Measurements from ENCODE around the gene ZMIZ1. TPM values are rescaled to one million over a fixed set of nuclear protein-coding genes. Genes with fewer than 3 reads are reported as not detected.

The ZMIZ1 gene
- polyA plus RNA-seq, 1 donor from 2014 or later: 26.8 TPM

DNA sequence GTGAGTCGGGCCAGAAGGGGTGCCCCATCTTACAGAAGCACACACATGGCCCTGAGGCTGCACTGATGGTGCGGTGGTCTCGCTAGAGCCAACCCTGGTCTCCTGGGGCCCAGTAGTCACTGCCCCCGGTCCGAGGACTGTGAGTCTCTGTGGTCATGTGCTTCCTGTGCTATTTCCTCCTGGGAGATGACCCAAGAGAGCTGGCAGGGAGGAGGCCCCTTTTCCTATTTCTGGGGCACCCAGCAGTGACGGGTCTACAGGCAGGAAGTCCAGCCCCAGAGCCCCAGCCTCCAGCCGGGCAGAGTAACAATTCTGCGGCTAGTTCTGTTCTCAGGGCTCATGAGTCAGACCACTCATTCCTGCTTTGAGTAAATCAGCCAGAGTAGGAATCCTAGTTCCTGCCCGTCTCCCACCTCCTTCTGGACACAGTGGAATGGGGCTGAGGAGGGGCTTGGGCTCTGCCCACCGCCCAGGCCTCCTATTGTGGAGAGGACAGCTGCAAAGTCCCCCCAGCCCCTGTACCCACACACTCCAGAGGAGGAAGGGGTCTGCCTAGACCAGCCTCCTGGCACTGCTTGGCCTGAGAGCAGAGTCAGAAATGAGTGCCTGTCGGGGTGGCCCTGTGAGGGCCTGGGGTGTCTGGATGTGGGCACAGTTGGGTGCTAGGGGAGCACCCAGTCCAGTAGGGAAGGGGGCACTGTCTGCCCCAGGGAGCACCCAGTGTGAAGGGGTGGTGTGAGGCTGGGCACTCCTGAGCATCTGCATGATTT, 198.0 kb downstream of the ZMIZ1 start:
- Histone ChIP-seq H3K9ac (ENCODE audit: low read length) (no peak overlapping the region), H3K4me2 (ENCODE audit: low read length) (no peak overlapping the region), H3K36me3 (ENCODE audit: insufficient read depth, low read length) (peaks cover 6% of the 10 kb centered on the region), H2AFZ (ENCODE audit: low read depth, low read length) (no peak overlapping the region), H3K79me2 (replicated peaks; ENCODE audit: insufficient read depth, low read length) (peaks cover 83% of the 10 kb centered on the region), H3F3A (ENCODE audit: insufficient read depth, low read length, poor library complexity, severe bottlenecking) (no peaks in the 10 kb centered on the region), H3K27ac (ENCODE audit: low read length) (no peak overlapping the region), H3K4me3 (ENCODE audit: low read length) (no peak overlapping the region), H3K9me3 (ENCODE audit: low read length) (no peaks in the 10 kb centered on the region), H3K27me3 (ENCODE audit: insufficient read depth, low read depth, low read length) (no peaks in the 10 kb centered on the region), H4K20me1 (ENCODE audit: insufficient read depth) (peaks cover 49% of the 10 kb centered on the region), H3K9me2 (ENCODE audit: insufficient read depth, low read length) (no peaks in the 10 kb centered on the region)
- TF ChIP-seq REST (IDR thresholded peaks at IDR 0.05; ENCODE audit: borderline replicate concordance): no peak
- no peak for TF ChIP-seq RAD21 (conservative IDR thresholded peaks at IDR 0.05)
- no peak for TF ChIP-seq MXI1 (conservative IDR thresholded peaks at IDR 0.05; ENCODE audit: poor library complexity, severe bottlenecking)
- TF ChIP-seq EP300 (conservative IDR thresholded peaks at IDR 0.05; ENCODE audit: poor library complexity, severe bottlenecking): no peak
- TF ChIP-seq, protein P1, sequence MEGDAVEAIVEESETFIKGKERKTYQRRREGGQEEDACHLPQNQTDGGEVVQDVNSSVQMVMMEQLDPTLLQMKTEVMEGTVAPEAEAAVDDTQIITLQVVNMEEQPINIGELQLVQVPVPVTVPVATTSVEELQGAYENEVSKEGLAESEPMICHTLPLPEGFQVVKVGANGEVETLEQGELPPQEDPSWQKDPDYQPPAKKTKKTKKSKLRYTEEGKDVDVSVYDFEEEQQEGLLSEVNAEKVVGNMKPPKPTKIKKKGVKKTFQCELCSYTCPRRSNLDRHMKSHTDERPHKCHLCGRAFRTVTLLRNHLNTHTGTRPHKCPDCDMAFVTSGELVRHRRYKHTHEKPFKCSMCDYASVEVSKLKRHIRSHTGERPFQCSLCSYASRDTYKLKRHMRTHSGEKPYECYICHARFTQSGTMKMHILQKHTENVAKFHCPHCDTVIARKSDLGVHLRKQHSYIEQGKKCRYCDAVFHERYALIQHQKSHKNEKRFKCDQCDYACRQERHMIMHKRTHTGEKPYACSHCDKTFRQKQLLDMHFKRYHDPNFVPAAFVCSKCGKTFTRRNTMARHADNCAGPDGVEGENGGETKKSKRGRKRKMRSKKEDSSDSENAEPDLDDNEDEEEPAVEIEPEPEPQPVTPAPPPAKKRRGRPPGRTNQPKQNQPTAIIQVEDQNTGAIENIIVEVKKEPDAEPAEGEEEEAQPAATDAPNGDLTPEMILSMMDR (IDR thresholded peaks at IDR 0.05; ENCODE audit: poor library complexity, severe bottlenecking): no peak
- TF ChIP-seq TAF1 (IDR thresholded peaks at IDR 0.05; ENCODE audit: low read depth): no peak
- TF ChIP-seq POLR2AphosphoS5 (IDR thresholded peaks at IDR 0.05): no peak
- TF ChIP-seq EZH2 (IDR thresholded peaks at IDR 0.05; ENCODE audit: borderline replicate concordance, insufficient read depth, low read length, poor library complexity, severe bottlenecking): no peak
- TF ChIP-seq SMC3 (conservative IDR thresholded peaks at IDR 0.05; ENCODE audit: poor library complexity): no peak

DNA sequence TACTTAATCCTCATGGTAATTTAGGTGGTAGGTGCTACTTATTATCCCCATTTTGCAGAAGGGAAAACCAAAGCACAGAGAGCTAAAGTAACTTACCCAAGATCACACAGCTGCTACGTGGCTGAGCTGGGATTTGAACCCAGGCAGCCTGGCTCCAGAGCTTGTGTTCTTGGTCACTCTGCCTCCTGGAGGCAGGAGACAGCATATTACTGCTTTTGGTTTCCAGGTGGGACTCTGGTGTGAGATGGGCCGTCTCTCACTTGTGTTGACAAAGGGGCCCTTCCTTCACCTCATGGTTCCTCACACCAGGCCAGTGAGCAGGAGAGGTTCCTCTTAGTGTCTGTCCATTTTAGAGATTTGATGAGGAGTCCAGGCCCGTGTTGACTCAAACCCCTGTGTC, 198.7 kb downstream of the ZMIZ1 start:
- Histone ChIP-seq H3K27ac (ENCODE audit: low read length) (no peak overlapping the region), H4K20me1 (ENCODE audit: insufficient read depth) (peaks cover 53% of the 10 kb centered on the region), H3F3A (ENCODE audit: insufficient read depth, low read length, poor library complexity, severe bottlenecking) (no peaks in the 10 kb centered on the region), H3K27me3 (ENCODE audit: insufficient read depth, low read depth, low read length) (no peaks in the 10 kb centered on the region), H3K4me2 (ENCODE audit: low read length) (no peak overlapping the region), H3K4me3 (ENCODE audit: low read length) (no peak overlapping the region), H3K79me2 (replicated peaks; ENCODE audit: insufficient read depth, low read length) (peaks cover 82% of the 10 kb centered on the region), H3K9me3 (ENCODE audit: low read length) (no peaks in the 10 kb centered on the region), H3K36me3 (ENCODE audit: insufficient read depth, low read length) (peaks cover 6% of the 10 kb centered on the region), H2AFZ (ENCODE audit: low read depth, low read length) (no peak overlapping the region), H3K9me2 (ENCODE audit: insufficient read depth, low read length) (no peaks in the 10 kb centered on the region), H3K9ac (ENCODE audit: low read length) (no peak overlapping the region)
- TF ChIP-seq, protein P1 (IDR thresholded peaks at IDR 0.05; ENCODE audit: poor library complexity, severe bottlenecking): no peak
- TF ChIP-seq RAD21 (conservative IDR thresholded peaks at IDR 0.05) (no peak), MXI1 (conservative IDR thresholded peaks at IDR 0.05; ENCODE audit: poor library complexity, severe bottlenecking) (no peak), SMC3 (conservative IDR thresholded peaks at IDR 0.05; ENCODE audit: poor library complexity) (no peak), EP300 (conservative IDR thresholded peaks at IDR 0.05; ENCODE audit: poor library complexity, severe bottlenecking) (no peak), POLR2AphosphoS5 (IDR thresholded peaks at IDR 0.05) (no peak), TAF1 (IDR thresholded peaks at IDR 0.05; ENCODE audit: low read depth) (no peak), REST (IDR thresholded peaks at IDR 0.05; ENCODE audit: borderline replicate concordance) (no peak), EZH2 (IDR thresholded peaks at IDR 0.05; ENCODE audit: borderline replicate concordance, insufficient read depth, low read length, poor library complexity, severe bottlenecking) (no peak)
